Parathyroid adenoma (tissue), 2 donors: ENCODE measurements around the gene LRRC59.
"Not testable (repeated sequence)": the region's sequence is repeated elsewhere in the genome, so short reads cannot be mapped to it uniquely, and the experiment has no call there.

Experiments
- H2AFZ ChIP-seq: fragments of 300-600 bp; sonication (generic); one replicate; pipeline ENCODE4 v1.7.0; 2017; ENCODE audit warnings: antibody characterized with exemption, mild to moderate bottlenecking
- H3K27ac ChIP-seq: fragments of 300-600 bp; sonication (generic); one replicate; pipeline ENCODE4 v1.7.0; 2017
- H3K27me3 ChIP-seq: fragments of 300-600 bp; sonication (generic); one replicate; pipeline ENCODE4 v1.7.0; 2017; ENCODE audit warnings: low read length; ENCODE audit not compliant: control insufficient read depth, insufficient read depth
- H3K36me3 ChIP-seq: fragments of 300-600 bp; sonication (generic); one replicate; pipeline ENCODE4 v1.7.0; 2017; ENCODE audit warnings: low read length; ENCODE audit not compliant: control insufficient read depth, insufficient read depth
- H3K4me1 ChIP-seq: fragments of 300-600 bp; sonication (generic); one replicate; pipeline ENCODE4 v1.7.0; 2017; ENCODE audit warnings: control low read depth
- H3K4me2 ChIP-seq: fragments of 300-600 bp; sonication (generic); one replicate; pipeline ENCODE4 v1.7.0; 2017; ENCODE audit warnings: low read length
- H3K4me3 ChIP-seq: fragments of 300-600 bp; sonication (generic); one replicate; pipeline ENCODE4 v1.7.0; 2017; ENCODE audit warnings: low read depth, low read length
- H3K79me2 ChIP-seq: fragments of 300-600 bp; sonication (generic); one replicate; pipeline ENCODE4 v1.7.0; 2017; ENCODE audit warnings: control low read depth
- H3K9ac ChIP-seq: fragments of 300-600 bp; sonication (generic); one replicate; pipeline ENCODE4 v1.7.0; 2017; ENCODE audit warnings: mild to moderate bottlenecking
- H3K9me3 ChIP-seq: fragments of 300-600 bp; sonication (generic); one replicate; pipeline ENCODE4 v1.7.0; 2017; ENCODE audit warnings: low read length; ENCODE audit not compliant: control insufficient read depth
- CTCF ChIP-seq: fragments of 300-600 bp; sonication (generic); IDR thresholded peaks from one replicate; pipeline ENCODE4 v1.7.0; 2017; ENCODE audit warnings: antibody characterized with exemption, mild to moderate bottlenecking
- donor health status: primary hyperparathyroidism.

LRRC59 gene

GRCh38 chr17:50420419-50421112 is 23.2 kb upstream of the LRRC59 start:
- H3K9ac ChIP-seq: no peak overlapping the region
- H3K79me2 ChIP-seq: no peaks in the 10 kb centered on the region
- no peaks in the 10 kb centered on the region for H3K36me3 ChIP-seq
- H3K4me1 ChIP-seq: peaks cover 5% of the 10 kb centered on the region
- H2AFZ ChIP-seq: peak overlapping the region; percentile 63
- no peak overlapping the region for H3K27ac ChIP-seq
- no peak overlapping the region for H3K4me2 ChIP-seq
- TF ChIP-seq CTCF: no peak
- H3K27me3 ChIP-seq: no peaks in the 10 kb centered on the region
- H3K4me3 ChIP-seq: no peak overlapping the region
- H3K9me3 ChIP-seq: no peaks in the 10 kb centered on the region

- H3K4me3 ChIP-seq, H3K4me1 ChIP-seq, H3K9me3 ChIP-seq, H3K27ac ChIP-seq, H3K79me2 ChIP-seq, H3K9ac ChIP-seq, H3K36me3 ChIP-seq, H2AFZ ChIP-seq, H3K27me3 ChIP-seq, H3K4me2 ChIP-seq: not testable (repeated sequence)
These were observed 22.3 kb upstream of the LRRC59 start for GRCh38 chr17:50419577-50419976.

GRCh38 chr17:50414808-50415207 is 17.5 kb upstream of the LRRC59 start:
- Histone ChIP-seq H3K9me3 (no peaks in the 10 kb centered on the region), H3K4me3 (no peak overlapping the region), H3K36me3 (no peaks in the 10 kb centered on the region), H3K79me2 (no peaks in the 10 kb centered on the region), H2AFZ (no peak overlapping the region), H3K4me1 (no peaks in the 10 kb centered on the region), H3K27me3 (no peaks in the 10 kb centered on the region), H3K27ac (no peak overlapping the region), H3K9ac (no peak overlapping the region), H3K4me2 (no peak overlapping the region)
- no peak for TF ChIP-seq CTCF

GRCh38 chr17:50412188-50412732 is 14.9 kb upstream of the LRRC59 start:
- TF ChIP-seq CTCF: no peak
- H2AFZ ChIP-seq: no peak overlapping the region

GRCh38 chr17:50407921-50408320 is 10.6 kb upstream of the LRRC59 start:
- Histone ChIP-seq H2AFZ (no peak overlapping the region), H3K4me2 (no peak overlapping the region), H3K4me1 (no peaks in the 10 kb centered on the region), H3K27ac (no peak overlapping the region), H3K9ac (no peak overlapping the region), H3K9me3 (no peaks in the 10 kb centered on the region), H3K4me3 (no peak overlapping the region), H3K27me3 (no peaks in the 10 kb centered on the region), H3K36me3 (no peaks in the 10 kb centered on the region), H3K79me2 (no peaks in the 10 kb centered on the region)
- TF ChIP-seq CTCF: no peak

More at GRCh38 chr17:50412188-50412732, 14.9 kb upstream of the LRRC59 start:
- Histone ChIP-seq H3K36me3 (no peaks in the 10 kb centered on the region), H3K79me2 (no peaks in the 10 kb centered on the region), H3K9ac (no peak overlapping the region), H3K4me3 (no peak overlapping the region), H3K27ac (no peak overlapping the region), H3K4me1 (no peaks in the 10 kb centered on the region), H3K9me3 (no peaks in the 10 kb centered on the region), H3K4me2 (no peak overlapping the region), H3K27me3 (no peaks in the 10 kb centered on the region)
